Neural progenitor cell (in vitro differentiated cells): ENCODE results near the gene WDR7.

ENCODE experiments used
- EZH2 ChIP-seq: fragments of 200-600 bp; sonication (generic); IDR thresholded peaks from 2 replicates; pipeline ENCODE4 v1.6.1; 2017; ENCODE audit warnings: antibody characterized with exemption, mild to moderate bottlenecking, moderate library complexity
- EZH2phosphoT487 ChIP-seq: fragments of 200-600 bp; sonication (generic); IDR thresholded peaks from 2 replicates; pipeline ENCODE4 v1.6.1; 2017; ENCODE audit warnings: antibody characterized with exemption
- TF ChIP-seq, protein P1 (sequence below): fragments of 200-600 bp; sonication (generic); IDR thresholded peaks from 2 replicates; pipeline ENCODE4 v1.5.1; 2017; ENCODE audit warnings: antibody characterized with exemption, mild to moderate bottlenecking

- TF ChIP-seq, protein P1, sequence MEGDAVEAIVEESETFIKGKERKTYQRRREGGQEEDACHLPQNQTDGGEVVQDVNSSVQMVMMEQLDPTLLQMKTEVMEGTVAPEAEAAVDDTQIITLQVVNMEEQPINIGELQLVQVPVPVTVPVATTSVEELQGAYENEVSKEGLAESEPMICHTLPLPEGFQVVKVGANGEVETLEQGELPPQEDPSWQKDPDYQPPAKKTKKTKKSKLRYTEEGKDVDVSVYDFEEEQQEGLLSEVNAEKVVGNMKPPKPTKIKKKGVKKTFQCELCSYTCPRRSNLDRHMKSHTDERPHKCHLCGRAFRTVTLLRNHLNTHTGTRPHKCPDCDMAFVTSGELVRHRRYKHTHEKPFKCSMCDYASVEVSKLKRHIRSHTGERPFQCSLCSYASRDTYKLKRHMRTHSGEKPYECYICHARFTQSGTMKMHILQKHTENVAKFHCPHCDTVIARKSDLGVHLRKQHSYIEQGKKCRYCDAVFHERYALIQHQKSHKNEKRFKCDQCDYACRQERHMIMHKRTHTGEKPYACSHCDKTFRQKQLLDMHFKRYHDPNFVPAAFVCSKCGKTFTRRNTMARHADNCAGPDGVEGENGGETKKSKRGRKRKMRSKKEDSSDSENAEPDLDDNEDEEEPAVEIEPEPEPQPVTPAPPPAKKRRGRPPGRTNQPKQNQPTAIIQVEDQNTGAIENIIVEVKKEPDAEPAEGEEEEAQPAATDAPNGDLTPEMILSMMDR: no peak
- TF ChIP-seq EZH2 (no peak), EZH2phosphoT487 (no peak)
Measured at GRCh38 chr18:57077786-57078552, 426.8 kb downstream of the WDR7 start.
